GM12878 (cell line): ENCODE measurements around the gene C11orf91. TPM values are rescaled to one million over a fixed set of nuclear protein-coding genes. Genes with fewer than 3 reads are reported as not detected.

Experiments
- ATAC-seq: fragments of 200-7000 bp; cut with Tn5 transposase; 3 replicates; pipeline ENCODE4 v1.9.1; 2020; ENCODE audit warnings: mild to moderate bottlenecking, moderate library complexity
- BruUV-seq: library from RNA; stranded (reverse); fragments of 400-500 nt; replicated peaks from 2 replicates; lab custom pipeline; 2021; lab: Mats Ljungman, UMichigan
- CTCF ChIA-PET: fragments of 300-600 bp; sonication (Branson Sonifier 250); formaldehyde crosslinking; extraction: SDS; loops from one replicate; lab custom pipeline; 2021; ENCODE audit warnings: inconsistent platforms; lab: Yijun Ruan, JAX
- POLR2A ChIA-PET: fragments of 350-600 bp; formaldehyde crosslinking; extraction: SDS; loops from one replicate; lab custom pipeline; 2021; ENCODE audit warnings: inconsistent platforms; lab: Charles Lee
- RAD21 ChIA-PET: fragments of 300-600 bp; sonication (Branson Sonifier 250); formaldehyde crosslinking; loops from one replicate; lab custom pipeline; 2023; ENCODE audit warnings: antibody characterized with exemption; ENCODE audit not compliant: unreplicated experiment; lab: Charles Lee
- SMC1A ChIA-PET: fragments of 300-600 bp; sonication (Branson Sonifier 250); formaldehyde crosslinking; loops from one replicate; lab custom pipeline; 2023; ENCODE audit not compliant: unreplicated experiment, uncharacterized antibody; lab: Charles Lee
- DNase-seq: peaks from one replicate; pipeline ENCODE4 v3.0.0-alpha.2; 2011; ENCODE audit warnings: low read depth, low spot score
- FAIRE-seq: peaks from 3 replicates; lab custom pipeline; 2011; peaks lifted over from hg19 to GRCh38; lab: Jason Lieb, UNC
- H2AFZ ChIP-seq: 2 replicates; pipeline ENCODE4 v1.6.0; 2011; ENCODE audit warnings: low read depth, low read length, control low read depth; ENCODE audit not compliant: control insufficient read depth
- H3K27ac ChIP-seq: 2 replicates; pipeline ENCODE4 v1.5.1; 2011; ENCODE audit warnings: control low read depth; ENCODE audit not compliant: control insufficient read depth, insufficient read depth
- H3K27me3 ChIP-seq, 2 experiments: replicated peaks in 1 of 2; 2 replicates each; pipeline versions ENCODE4 v1.6.0 to v1.6.1; 2011; ENCODE audit warnings: low read length in 1 of 2; ENCODE audit not compliant: control insufficient read depth in 2 of 2, insufficient read depth in 2 of 2
- H3K36me3 ChIP-seq, 2 experiments: 2 replicates each; pipeline ENCODE4 v1.5.1; 2011; ENCODE audit warnings: low read length in 1 of 2; ENCODE audit not compliant: control insufficient read depth in 2 of 2, insufficient read depth in 2 of 2
- H3K4me1 ChIP-seq: 2 replicates; pipeline ENCODE4 v1.6.1; 2011; ENCODE audit warnings: mild to moderate bottlenecking, low read length, moderate library complexity, mixed read lengths; ENCODE audit not compliant: control insufficient read depth, insufficient read depth
- H3K4me2 ChIP-seq: 2 replicates; pipeline ENCODE4 v1.6.0; 2011; ENCODE audit warnings: control low read depth; ENCODE audit not compliant: control insufficient read depth, insufficient read depth
- H3K4me3 ChIP-seq: fragments of 200-600 bp; sonication (generic); 2 replicates; pipeline ENCODE4 v1.5.1; 2016
- H3K79me2 ChIP-seq: 2 replicates; pipeline ENCODE4 v1.6.0; 2011; ENCODE audit warnings: low read length; ENCODE audit not compliant: control insufficient read depth, insufficient read depth
- H3K9ac ChIP-seq: 2 replicates; pipeline ENCODE4 v1.8.0; 2011; ENCODE audit warnings: low read length, control low read depth, mixed read lengths; ENCODE audit not compliant: control insufficient read depth, insufficient read depth
- H3K9me3 ChIP-seq: replicated peaks from 3 replicates; pipeline ENCODE4 v1.5.1; 2011; ENCODE audit warnings: mild to moderate bottlenecking, low read length; ENCODE audit not compliant: control insufficient read depth, insufficient read depth
- H4K20me1 ChIP-seq: 2 replicates; pipeline ENCODE4 v1.6.0; 2011; ENCODE audit not compliant: control insufficient read depth, insufficient read depth
- ASH2L ChIP-seq: fragments of 300-600, 200-600 bp; sonication (generic); IDR thresholded peaks from 2 replicates; pipeline ENCODE4 v1.6.1; 2017; ENCODE audit warnings: low read depth, mild to moderate bottlenecking, borderline replicate concordance
- ATF2 ChIP-seq: IDR thresholded peaks from 2 replicates; pipeline ENCODE4 v1.6.1; 2012; ENCODE audit warnings: low read length, inconsistent platforms
- ATF3 ChIP-seq: IDR thresholded peaks from 2 replicates; pipeline ENCODE4 v1.6.1; 2011; ENCODE audit warnings: low read depth, mild to moderate bottlenecking, low read length, moderate library complexity, borderline replicate concordance; ENCODE audit errors: extremely low read depth
- BHLHE40 ChIP-seq, 2 experiments: fragments of 450-650 bp in 1 of 2; IDR thresholded peaks; 2 replicates each; pipeline ENCODE4 v1.6.1; 2011 to 2017; ENCODE audit warnings: low read depth in 2 of 2, borderline replicate concordance in 1 of 2, improper control_type of control experiment in 1 of 2, low read length in 1 of 2, mild to moderate bottlenecking in 1 of 2
- MEF2A ChIP-seq: IDR thresholded peaks from 2 replicates; pipeline ENCODE4 v1.6.1; 2011; ENCODE audit warnings: low read depth, mild to moderate bottlenecking, low read length, moderate library complexity; ENCODE audit not compliant: insufficient read depth
- RB1 ChIP-seq: fragments of 450-650 bp; formaldehyde crosslinking; IDR thresholded peaks from 2 replicates; pipeline ENCODE4 v1.6.1; 2017; ENCODE audit warnings: mild to moderate bottlenecking, borderline replicate concordance
- SMC3 ChIP-seq: IDR thresholded peaks from 2 replicates; pipeline ENCODE4 v1.6.1; 2011; ENCODE audit warnings: low read length, improper control_type of control experiment, borderline replicate concordance
- YBX1 ChIP-seq: fragments of 450-650 bp; IDR thresholded peaks from 2 replicates; pipeline ENCODE4 v1.6.1; 2016; ENCODE audit warnings: antibody characterized with exemption
- ZBTB11 ChIP-seq: fragments of 450-650 bp; formaldehyde crosslinking; IDR thresholded peaks from 2 replicates; pipeline ENCODE4 v1.5.0; 2022; ENCODE audit warnings: mild to moderate bottlenecking, missing genetic modification characterization
- ZNF384 ChIP-seq: IDR thresholded peaks from 2 replicates; pipeline ENCODE4 v1.6.1; 2012; ENCODE audit warnings: low read depth, mild to moderate bottlenecking, low read length, improper control_type of control experiment, borderline replicate concordance
- WGBS: methylation state at CpG from one replicate; pipeline ENCODE4 v1.1.6; 2016; ENCODE audit warnings: low lambda C conversion rate; ENCODE audit not compliant: insufficient replicate concordance, insufficient coverage; ENCODE audit errors: missing lambda C conversion rate; 5-methylcytosine and 5-hydroxymethylcytosine counted together
- in situ Hi-C: fragments of 300-500 bp; cut with MboI; formaldehyde crosslinking; loops from 9 replicates; pipeline ENCODE4 v1.14.3; 2018; ENCODE audit warnings: mixed read lengths
- intact Hi-C: fragments of 100-400 bp; cut with micrococcal nuclease; formaldehyde crosslinking; loops from one replicate; pipeline ENCODE4 v1.14.2; 2022; ENCODE audit not compliant: unreplicated experiment
- polyA plus RNA-seq, 11 experiments: library from polyadenylated mRNA; depleted of rRNA in 4 of 11; unstranded in 6 of 11; stranded (reverse) in 5 of 11; fragments of >200 nt; fragmentation: Nextera tagmentation in 4 of 11; fragmentation: Illumina TruSeq in 1 of 11; extraction: Ambion mirVana in 4 of 11; extraction: Trizol in 1 of 11; gene quantifications; 1 replicate in 1 of 11; 2 replicates in 10 of 11; pipeline versions ENCODE4 v1.2.1 to v1.2.3, GENCODE V29; 2011 to 2016; ENCODE audit warnings: inconsistent platforms in 2 of 11, missing spikeins in 2 of 11, low read depth in 1 of 11
- total RNA-seq, 4 experiments: library from RNA; depleted of rRNA in 3 of 4; stranded (reverse); fragments of >200 nt in 3 of 4; fragmentation: Illumina TruSeq in 1 of 4; extraction: Trizol in 1 of 4; gene quantifications; 2 replicates each; pipeline versions ENCODE4 v1.2.1 to v1.2.3, GENCODE V29; 2013 to 2021
- TF ChIP-seq, protein P1 (sequence below): fragments of 450-650 bp; IDR thresholded peaks from 2 replicates; pipeline ENCODE4 v1.6.1; 2017; ENCODE audit warnings: antibody characterized with exemption, mild to moderate bottlenecking, moderate library complexity

Gene C11orf91
- total and polyA plus RNA-seq, 10 of the 15 experiments (the other 5 are each of a cell fraction or from before 2014, with no cell fraction given) = not detected

- Histone ChIP-seq H3K79me2 (no peaks in the 10 kb centered on the region), H3K27ac (no peak overlapping the region; the same call in 1 of the 2 replicates), H3K4me2 (peak overlapping the region; percentile 32; the same call in 1 of the 2 replicates), H3K9ac (no peak overlapping the region), H3K36me3 (no peaks in the 10 kb centered on the region), H3K9me3 (peaks cover 5% of the 10 kb centered on the region; the same call in 2 of the 3 replicates), H3K4me3 (no peak overlapping the region), H3K4me1 (peaks cover 3% of the 10 kb centered on the region; the same call in 1 of the 2 replicates), H4K20me1 (no peaks in the 10 kb centered on the region), H3K27me3 (no peaks in the 10 kb centered on the region), H2AFZ (peak overlapping the region; percentile 15)
- in situ Hi-C loops = loop anchor here (5.0 kb wide), 1 partner anchor 326 kb away; no protein-coding TSS in a partner anchor
- ChIA-PET RAD21 (interaction anchor here (2.3 to 2.9 kb wide), 3 partner anchors 55 to 326 kb away, joined by 6 to 15 read pairs (median 14); no protein-coding TSS in a partner anchor), SMC1A (interaction anchor here (0.7 to 2.7 kb wide), 12 partner anchors 9 to 368 kb away, joined by 3 to 10 read pairs (median 3); partner anchors contain the start of gene CD59), CTCF (interaction anchor here (0.7 to 6.5 kb wide), 14 partner anchors 8 to 340 kb away, joined by 3 to 45 read pairs (median 3); no protein-coding TSS in a partner anchor), POLR2A (interaction anchor here (1.0 kb wide), 1 partner anchor 322 kb away, joined by 3 read pairs; no protein-coding TSS in a partner anchor)
- ATAC-seq (peak; percentile 74), FAIRE-seq (peak; percentile 66), DNase-seq (peak; percentile 33)
- WGBS = 2% methylated on average over 2 of the region's 2 CpGs
- intact Hi-C loops = loop anchor here (1.0 to 5.0 kb wide), 3 partner anchors 145 to 521 kb away; no protein-coding TSS in a partner anchor
- no TSS peak for BruUV-seq
- TF ChIP-seq BHLHE40 (IDR thresholded peaks at IDR 0.05; ENCODE audit: borderline replicate concordance in 1 of 2, low read depth in 2 of 2, low read length in 1 of 2) (no peak), ATF2 (no peak), ZBTB11 (no peak), MEF2A (no peak), RB1 (no peak; the same call in 1 of the 2 replicates), ATF3 (0 out of 2 replicates have a peak, but pooled peaks have one; percentile 2), ZNF384 (no peak), ASH2L (no peak), SMC3 (peak; percentile 91), YBX1 (no peak)
- TF ChIP-seq, protein P1, sequence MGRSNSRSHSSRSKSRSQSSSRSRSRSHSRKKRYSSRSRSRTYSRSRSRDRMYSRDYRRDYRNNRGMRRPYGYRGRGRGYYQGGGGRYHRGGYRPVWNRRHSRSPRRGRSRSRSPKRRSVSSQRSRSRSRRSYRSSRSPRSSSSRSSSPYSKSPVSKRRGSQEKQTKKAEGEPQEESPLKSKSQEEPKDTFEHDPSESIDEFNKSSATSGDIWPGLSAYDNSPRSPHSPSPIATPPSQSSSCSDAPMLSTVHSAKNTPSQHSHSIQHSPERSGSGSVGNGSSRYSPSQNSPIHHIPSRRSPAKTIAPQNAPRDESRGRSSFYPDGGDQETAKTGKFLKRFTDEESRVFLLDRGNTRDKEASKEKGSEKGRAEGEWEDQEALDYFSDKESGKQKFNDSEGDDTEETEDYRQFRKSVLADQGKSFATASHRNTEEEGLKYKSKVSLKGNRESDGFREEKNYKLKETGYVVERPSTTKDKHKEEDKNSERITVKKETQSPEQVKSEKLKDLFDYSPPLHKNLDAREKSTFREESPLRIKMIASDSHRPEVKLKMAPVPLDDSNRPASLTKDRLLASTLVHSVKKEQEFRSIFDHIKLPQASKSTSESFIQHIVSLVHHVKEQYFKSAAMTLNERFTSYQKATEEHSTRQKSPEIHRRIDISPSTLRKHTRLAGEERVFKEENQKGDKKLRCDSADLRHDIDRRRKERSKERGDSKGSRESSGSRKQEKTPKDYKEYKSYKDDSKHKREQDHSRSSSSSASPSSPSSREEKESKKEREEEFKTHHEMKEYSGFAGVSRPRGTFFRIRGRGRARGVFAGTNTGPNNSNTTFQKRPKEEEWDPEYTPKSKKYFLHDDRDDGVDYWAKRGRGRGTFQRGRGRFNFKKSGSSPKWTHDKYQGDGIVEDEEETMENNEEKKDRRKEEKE = no peak
Observed at GRCh38 chr11:33687733-33688479, 12.7 kb downstream of the C11orf91 start.
